ENCODE results near the gene GP5.

- TF ChIP-seq EZH2 (IDR thresholded peaks at IDR 0.05; ENCODE audit: low read depth) (no peak), CTCF (conservative IDR thresholded peaks at IDR 0.05) (no peak)
Measured at GRCh38 chr3:194425399-194425798, 26.3 kb upstream of the GP5 start.
